Measurements from ENCODE around the gene GRIP2.

Gene GRIP2

GRCh38 chr3:14507757-14508504, 32.2 kb downstream of the GRIP2 start:
- no peak for DNase-seq

GRCh38 chr3:14507305-14507741, 32.8 kb downstream of the GRIP2 start:
- DNase-seq: no peak

- no peak for DNase-seq
These were observed 33.4 kb downstream of the GRIP2 start for GRCh38 chr3:14506626-14507304.

- no peak for DNase-seq
These were observed 34.2 kb downstream of the GRIP2 start for GRCh38 chr3:14505803-14506500.

- DNase-seq: no peak
These were observed 34.9 kb downstream of the GRIP2 start for GRCh38 chr3:14505001-14505802.

GRCh38 chr3:14503706-14504065, 36.5 kb downstream of the GRIP2 start:
- DNase-seq: no peak

- DNase-seq: no peak
These were observed 37.0 kb downstream of the GRIP2 start for GRCh38 chr3:14503033-14503705.

- no peak for DNase-seq
These were observed 37.7 kb downstream of the GRIP2 start for GRCh38 chr3:14502472-14502871.

GRCh38 chr3:14497321-14497720, 42.8 kb downstream of the GRIP2 start:
- DNase-seq: no peak

GRCh38 chr3:14496351-14496750, 43.8 kb downstream of the GRIP2 start:
- no peak for DNase-seq

GRCh38 chr3:14494973-14495300, 45.2 kb downstream of the GRIP2 start:
- no peak for DNase-seq

- DNase-seq: no peak
These were observed 45.7 kb downstream of the GRIP2 start for GRCh38 chr3:14494279-14494972.

- no peak for DNase-seq
These were observed 46.9 kb downstream of the GRIP2 start for GRCh38 chr3:14492948-14493881.

GRCh38 chr3:14491396-14492190, 48.5 kb downstream of the GRIP2 start:
- no peak for DNase-seq

GRCh38 chr3:14490831-14491230, 49.3 kb downstream of the GRIP2 start:
- no peak for DNase-seq

GRCh38 chr3:14490255-14490654, 49.9 kb downstream of the GRIP2 start:
- no peak for DNase-seq

GRCh38 chr3:14489641-14490040, 50.5 kb downstream of the GRIP2 start:
- DNase-seq: no peak

- no peak for DNase-seq
These were observed 51.7 kb downstream of the GRIP2 start for GRCh38 chr3:14488286-14489041.
